PC-3 (cell line): ENCODE results near the gene LANCL2. TPM values are rescaled to one million over a fixed set of nuclear protein-coding genes. Genes with fewer than 3 reads are reported as not detected.

Experiments
- ATAC-seq: fragments of 200-7000 bp; cut with Tn5 transposase; 2 replicates; pipeline ENCODE4 v1.9.1; 2020; ENCODE audit warnings: mild to moderate bottlenecking, moderate library complexity
- BruUV-seq: library from RNA; stranded (reverse); fragments of 400-500 nt; replicated peaks from 2 replicates; lab custom pipeline; 2021; lab: Mats Ljungman, UMichigan
- CTCF ChIA-PET: fragments of 300-600 bp; sonication (Branson Sonifier 250); formaldehyde crosslinking; loops from one replicate; lab custom pipeline; 2022; ENCODE audit warnings: antibody characterized with exemption; lab: Charles Lee
- POLR2A ChIA-PET: fragments of 300-600 bp; sonication (Branson Sonifier 250); formaldehyde crosslinking; loops from one replicate; lab custom pipeline; 2022; ENCODE audit warnings: antibody characterized with exemption; ENCODE audit not compliant: unreplicated experiment; lab: Charles Lee
- DNase-seq: peaks from one replicate; pipeline ENCODE4 v3.0.0-alpha.2; 2015
- H2AFZ ChIP-seq: fragments of 300-600 bp; sonication (generic); 2 replicates; pipeline ENCODE4 v1.6.0; 2016; ENCODE audit warnings: antibody characterized with exemption, low read length
- H3F3A ChIP-seq: fragments of 300-600 bp; sonication (generic); one replicate; pipeline ENCODE4 v1.6.0; 2017; ENCODE audit warnings: antibody characterized with exemption, low read length, control low read depth, mild to moderate bottlenecking; ENCODE audit not compliant: unreplicated experiment
- H3K27ac ChIP-seq: fragments of 300-600 bp; sonication (generic); 2 replicates; pipeline ENCODE4 v1.5.1; 2016; ENCODE audit warnings: mild to moderate bottlenecking, low read length
- H3K27me3 ChIP-seq: fragments of 300-600 bp; sonication (generic); 2 replicates; pipeline ENCODE4 v1.6.1; 2016; ENCODE audit warnings: low read length, mixed read lengths
- H3K36me3 ChIP-seq: fragments of 300-600 bp; sonication (generic); 2 replicates; pipeline ENCODE4 v1.6.1; 2016; ENCODE audit warnings: low read depth, mixed run types, low read length, mixed read lengths
- H3K4me1 ChIP-seq: fragments of 300-600 bp; sonication (generic); 2 replicates; pipeline ENCODE4 v1.5.1; 2016; ENCODE audit warnings: low read length; ENCODE audit not compliant: insufficient read depth
- H3K4me2 ChIP-seq: fragments of 300-600 bp; sonication (generic); 2 replicates; pipeline ENCODE4 v1.6.0; 2016; ENCODE audit warnings: low read length
- H3K4me3 ChIP-seq: fragments of 300-600 bp; sonication (generic); 2 replicates; pipeline ENCODE4 v1.5.1; 2016; ENCODE audit warnings: mild to moderate bottlenecking, low read length, mixed read lengths
- H3K79me2 ChIP-seq: fragments of 300-600 bp; sonication (generic); 2 replicates; pipeline ENCODE4 v1.6.1; 2017; ENCODE audit warnings: low read length, mixed read lengths
- H3K9ac ChIP-seq: fragments of 300-600 bp; sonication (generic); 2 replicates; pipeline ENCODE4 v1.6.0; 2016; ENCODE audit warnings: mild to moderate bottlenecking, low read length
- H3K9me2 ChIP-seq: fragments of 300-600 bp; sonication (generic); replicated peaks from 2 replicates; pipeline ENCODE4 v1.6.1; 2016; ENCODE audit warnings: mixed run types, low read length, mixed read lengths
- H3K9me3 ChIP-seq: fragments of 300-600 bp; sonication (generic); 2 replicates; pipeline ENCODE4 v1.6.1; 2016; ENCODE audit warnings: low read length, mixed read lengths
- H4K20me1 ChIP-seq: fragments of 300-600 bp; sonication (generic); 2 replicates; pipeline ENCODE4 v1.6.1; 2016; ENCODE audit warnings: low read length, mixed read lengths
- EZH2 ChIP-seq: fragments of 300-600 bp; sonication (generic); IDR thresholded peaks from one replicate; pipeline ENCODE4 v1.6.1; 2017; ENCODE audit warnings: antibody characterized with exemption, mild to moderate bottlenecking, low read length; ENCODE audit not compliant: unreplicated experiment
- EZH2phosphoT487 ChIP-seq: fragments of 300-600 bp; sonication (generic); IDR thresholded peaks from 2 replicates; pipeline ENCODE4 v1.6.1; 2018; ENCODE audit warnings: mild to moderate bottlenecking, antibody characterized with exemption, low read length, borderline replicate concordance
- intact Hi-C: fragments of 100-400 bp; cut with micrococcal nuclease; formaldehyde crosslinking; loops from 2 replicates; pipeline ENCODE4 v1.9.0; 2023
- total RNA-seq: library from RNA; depleted of rRNA; stranded (reverse); fragments of >200 nt; gene quantifications from 2 replicates; pipeline ENCODE4 v1.2.3, GENCODE V29; 2014
- TF ChIP-seq, protein P1 (sequence below): fragments of 300-600 bp; sonication (generic); conservative IDR thresholded peaks from 2 replicates; pipeline ENCODE4 v1.5.1; 2017; ENCODE audit warnings: antibody characterized with exemption, low read depth, mild to moderate bottlenecking, low read length

LANCL2 gene
- total RNA-seq, 1 experiment from 2014 or later: 12.7 TPM

DNA sequence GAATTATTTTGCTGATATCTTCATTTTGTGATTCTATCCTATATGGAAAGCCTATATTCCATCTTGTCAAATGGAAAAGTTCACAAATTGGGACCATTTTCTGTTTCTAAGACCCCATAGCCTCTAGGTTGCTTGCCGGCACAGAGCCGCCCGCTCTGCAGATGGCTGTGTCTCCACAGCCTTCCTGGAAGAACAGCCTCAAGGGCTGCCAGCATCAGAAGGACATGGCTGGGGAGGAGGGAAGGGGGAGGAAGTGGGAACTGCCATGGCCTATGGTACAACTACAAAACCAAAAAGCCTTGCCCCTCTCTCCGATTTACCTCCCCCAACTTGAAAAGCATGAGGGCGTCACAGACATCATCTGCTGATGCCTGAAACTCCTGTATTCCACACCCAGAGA, 75.9 kb downstream of the LANCL2 start:
- POLR2A ChIA-PET: interaction anchor here (0.6 kb wide), 1 partner anchor 22 kb away, joined by 3 read pairs; no protein-coding TSS in a partner anchor
- DNase-seq: no peak
- no peaks in the 10 kb centered on the region for H3K36me3 ChIP-seq
- H3K9ac ChIP-seq: no peak overlapping the region
- H3K79me2 ChIP-seq: no peaks in the 10 kb centered on the region
- intact Hi-C loops: no loop called here
- CTCF ChIA-PET: no interaction called here
- H3K9me2 ChIP-seq: no peaks in the 10 kb centered on the region
- no peak overlapping the region for H3K4me2 ChIP-seq
- no peaks in the 10 kb centered on the region for H4K20me1 ChIP-seq
- ATAC-seq: no peak
- H3K27ac ChIP-seq: no peak overlapping the region
- no peaks in the 10 kb centered on the region for H3K27me3 ChIP-seq
- H3K4me1 ChIP-seq: peaks cover 18% of the 10 kb centered on the region
- H2AFZ ChIP-seq: no peak overlapping the region
- H3F3A ChIP-seq: no peaks in the 10 kb centered on the region
- H3K4me3 ChIP-seq: no peak overlapping the region
- no peaks in the 10 kb centered on the region for H3K9me3 ChIP-seq
- TF ChIP-seq EZH2 (no peak), EZH2phosphoT487 (no peak)
- TF ChIP-seq, protein P1, sequence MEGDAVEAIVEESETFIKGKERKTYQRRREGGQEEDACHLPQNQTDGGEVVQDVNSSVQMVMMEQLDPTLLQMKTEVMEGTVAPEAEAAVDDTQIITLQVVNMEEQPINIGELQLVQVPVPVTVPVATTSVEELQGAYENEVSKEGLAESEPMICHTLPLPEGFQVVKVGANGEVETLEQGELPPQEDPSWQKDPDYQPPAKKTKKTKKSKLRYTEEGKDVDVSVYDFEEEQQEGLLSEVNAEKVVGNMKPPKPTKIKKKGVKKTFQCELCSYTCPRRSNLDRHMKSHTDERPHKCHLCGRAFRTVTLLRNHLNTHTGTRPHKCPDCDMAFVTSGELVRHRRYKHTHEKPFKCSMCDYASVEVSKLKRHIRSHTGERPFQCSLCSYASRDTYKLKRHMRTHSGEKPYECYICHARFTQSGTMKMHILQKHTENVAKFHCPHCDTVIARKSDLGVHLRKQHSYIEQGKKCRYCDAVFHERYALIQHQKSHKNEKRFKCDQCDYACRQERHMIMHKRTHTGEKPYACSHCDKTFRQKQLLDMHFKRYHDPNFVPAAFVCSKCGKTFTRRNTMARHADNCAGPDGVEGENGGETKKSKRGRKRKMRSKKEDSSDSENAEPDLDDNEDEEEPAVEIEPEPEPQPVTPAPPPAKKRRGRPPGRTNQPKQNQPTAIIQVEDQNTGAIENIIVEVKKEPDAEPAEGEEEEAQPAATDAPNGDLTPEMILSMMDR: no peak
- no TSS peak for BruUV-seq

DNA sequence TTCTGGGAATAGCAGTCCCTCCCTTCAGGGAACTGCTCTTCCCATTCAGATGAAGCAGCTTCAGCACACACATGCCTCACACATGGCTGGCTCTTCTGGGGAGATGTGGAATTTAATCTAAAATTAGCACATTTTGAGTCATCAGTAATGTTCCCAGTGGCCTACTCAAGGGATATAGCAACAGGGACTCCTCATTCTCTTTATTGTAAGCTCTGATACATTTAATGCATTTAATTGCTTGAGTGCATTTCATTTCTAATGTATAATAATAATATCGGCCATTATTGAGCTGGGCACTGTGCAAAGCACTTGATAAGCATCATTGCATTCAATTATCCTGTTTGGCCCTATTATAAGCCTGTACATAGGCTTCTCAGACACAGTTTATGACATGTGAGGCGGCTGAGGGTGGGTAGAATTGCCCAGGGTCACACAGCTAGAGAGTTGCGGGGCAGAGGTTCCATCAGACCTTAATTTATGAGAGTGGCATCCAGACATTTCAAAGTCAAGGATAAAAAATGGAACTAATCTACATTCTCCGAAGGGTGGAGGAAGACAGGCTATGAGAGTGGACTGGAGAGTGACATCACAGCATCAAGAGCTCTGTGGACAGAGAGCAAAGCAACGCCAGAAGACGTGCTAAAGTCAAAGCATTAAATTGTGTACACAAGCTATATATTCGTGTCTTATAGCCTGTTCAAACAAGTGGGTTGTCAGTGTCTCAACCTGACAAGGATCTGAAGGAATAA, 76.8 kb downstream of the LANCL2 start:
- no peak overlapping the region for H2AFZ ChIP-seq
- ATAC-seq: no peak
- no peaks in the 10 kb centered on the region for H3K9me2 ChIP-seq
- H3K9ac ChIP-seq: no peak overlapping the region
- no peak overlapping the region for H3K4me3 ChIP-seq
- intact Hi-C loops: no loop called here
- H3K9me3 ChIP-seq: no peaks in the 10 kb centered on the region
- BruUV-seq: no TSS peak
- H3F3A ChIP-seq: no peaks in the 10 kb centered on the region
- H3K4me2 ChIP-seq: no peak overlapping the region
- TF ChIP-seq, protein P1: no peak
- peaks cover 18% of the 10 kb centered on the region for H3K4me1 ChIP-seq
- H4K20me1 ChIP-seq: no peaks in the 10 kb centered on the region
- no peaks in the 10 kb centered on the region for H3K36me3 ChIP-seq
- no peaks in the 10 kb centered on the region for H3K27me3 ChIP-seq
- POLR2A ChIA-PET: interaction anchor here (0.6 kb wide), 1 partner anchor 23 kb away, joined by 3 read pairs; no protein-coding TSS in a partner anchor
- H3K79me2 ChIP-seq: no peaks in the 10 kb centered on the region
- DNase-seq: no peak
- no peak overlapping the region for H3K27ac ChIP-seq
- CTCF ChIA-PET: no interaction called here

DNA sequence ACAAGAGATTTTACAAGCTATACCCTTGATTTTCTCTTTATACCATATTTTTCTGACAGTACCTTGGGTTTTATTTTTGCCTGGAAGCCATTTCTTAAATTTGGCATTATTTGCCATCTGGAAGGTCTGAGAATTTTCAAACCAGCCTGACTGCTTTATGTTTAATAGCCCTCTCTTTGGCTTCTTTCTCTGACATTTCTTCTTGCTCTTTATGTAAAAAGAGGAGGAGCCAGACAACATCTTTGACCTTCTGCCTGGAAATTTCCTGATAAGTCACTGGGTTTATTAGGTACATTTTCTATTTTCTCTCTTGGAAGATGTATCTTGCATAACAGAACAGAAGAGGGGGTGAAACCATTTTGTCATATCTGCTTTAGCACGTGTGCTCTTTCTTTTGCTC, 79.6 kb downstream of the LANCL2 start:
- no peaks in the 10 kb centered on the region for H3K9me3 ChIP-seq
- TF ChIP-seq EZH2phosphoT487 (no peak), EZH2 (no peak)
- TF ChIP-seq, protein P1: no peak
- no peaks in the 10 kb centered on the region for H4K20me1 ChIP-seq
- no peaks in the 10 kb centered on the region for H3K9me2 ChIP-seq
- POLR2A ChIA-PET: no interaction called here
- no peak overlapping the region for H3K27ac ChIP-seq
- BruUV-seq: no TSS peak
- CTCF ChIA-PET: interaction anchor here (0.7 kb wide), 1 partner anchor 148 kb away, joined by 6 read pairs; no protein-coding TSS in a partner anchor
- H3K4me3 ChIP-seq: no peak overlapping the region
- no peaks in the 10 kb centered on the region for H3F3A ChIP-seq
- peaks cover 1% of the 10 kb centered on the region; the same call in 1 of the 2 replicates for H3K4me1 ChIP-seq
- no peak overlapping the region for H3K4me2 ChIP-seq
- ATAC-seq (no peak), DNase-seq (no peak)
- no peaks in the 10 kb centered on the region for H3K36me3 ChIP-seq
- intact Hi-C loops: no loop called here
- H3K79me2 ChIP-seq: no peaks in the 10 kb centered on the region
- no peak overlapping the region for H2AFZ ChIP-seq
- H3K9ac ChIP-seq: no peak overlapping the region
- H3K27me3 ChIP-seq: no peaks in the 10 kb centered on the region
